Measurements from ENCODE around the gene PARVG.

The PARVG gene

DNA sequence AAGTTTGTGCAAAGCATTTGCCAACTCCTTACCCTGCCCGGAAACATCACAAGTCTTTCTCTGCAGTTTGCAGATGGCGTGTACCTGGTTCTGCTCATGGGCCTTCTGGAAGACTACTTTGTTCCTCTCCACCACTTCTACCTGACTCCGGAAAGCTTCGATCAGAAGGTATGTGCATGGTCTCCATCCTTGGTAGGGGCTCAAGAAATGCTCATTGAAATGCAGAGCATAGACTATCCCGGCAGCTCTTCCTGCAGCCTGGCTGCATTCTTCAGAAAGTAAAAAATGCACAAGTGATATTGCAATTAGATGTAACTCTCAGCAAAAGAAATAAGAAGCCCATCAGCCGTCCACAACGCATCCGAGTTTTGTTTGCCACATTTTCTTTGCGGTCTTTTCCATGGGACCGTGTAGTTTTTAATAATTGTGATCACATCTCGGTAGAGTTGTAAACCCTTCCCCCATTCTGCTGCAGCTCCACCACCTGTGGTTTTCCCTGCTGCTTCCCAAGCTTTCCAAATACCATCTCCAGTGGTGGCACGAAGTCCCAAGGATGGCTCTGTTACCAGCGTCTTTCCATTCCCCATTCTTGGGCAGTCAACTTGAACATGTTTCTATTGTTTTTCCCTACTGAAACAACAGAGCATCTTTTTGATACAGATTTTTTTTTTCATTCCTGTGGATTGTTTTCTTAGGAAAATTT, 22.7 kb upstream of the PARVG start:
- no peak for DNase-seq

GRCh38 chr22:44158816-44159215, 21.9 kb upstream of the PARVG start:
- DNase-seq = no peak

- DNase-seq = no peak
These were observed 21.5 kb upstream of the PARVG start for GRCh38 chr22:44159221-44159620.

DNA sequence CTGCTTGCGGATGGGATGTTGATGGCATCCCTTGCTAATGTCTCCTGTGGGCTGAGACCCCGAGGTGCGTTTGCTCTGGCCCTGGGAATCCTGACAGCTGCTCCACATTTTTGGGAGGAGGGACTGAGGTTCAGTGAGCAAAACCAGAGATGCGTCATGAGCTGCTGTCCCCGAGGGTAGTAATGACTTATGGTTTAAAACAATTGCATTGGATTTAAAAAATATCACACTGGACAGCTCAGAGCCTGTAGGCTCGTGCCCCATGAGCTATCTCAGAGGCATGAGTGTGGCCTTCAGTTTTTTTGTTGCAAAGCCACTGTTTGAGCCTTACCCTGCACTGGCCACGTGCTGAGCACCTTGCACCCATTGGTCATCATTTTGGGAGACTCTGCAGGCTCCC, 20.9 kb upstream of the PARVG start:
- DNase-seq = no peak

- no peak for DNase-seq
These were observed 20.3 kb upstream of the PARVG start for GRCh38 chr22:44160421-44160820.

- DNase-seq = no peak
These were observed 19.1 kb upstream of the PARVG start for GRCh38 chr22:44161673-44162072.

DNA sequence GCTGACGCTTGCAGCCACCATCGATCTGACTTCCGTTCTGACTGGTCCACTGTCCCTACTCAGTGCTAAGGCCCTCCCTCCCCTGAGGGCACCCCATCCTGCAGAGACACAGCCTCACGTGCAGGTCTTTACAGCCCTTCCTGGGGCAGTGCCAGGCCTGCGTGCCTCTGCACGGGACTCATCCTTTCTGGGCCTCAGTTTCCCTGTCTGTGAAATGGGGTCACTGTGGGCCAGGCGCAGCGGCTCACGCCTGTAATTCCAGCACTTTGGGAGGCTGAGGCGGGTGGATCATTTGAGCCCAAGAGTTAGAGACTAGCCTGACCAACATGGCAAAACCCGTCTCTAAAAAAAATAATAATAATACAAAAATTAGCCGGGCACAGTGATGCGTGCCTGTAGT, 17.8 kb upstream of the PARVG start:
- no peak for DNase-seq

- no peak for DNase-seq
These were observed 17.2 kb upstream of the PARVG start for GRCh38 chr22:44163536-44163935.

- no peak for DNase-seq
These were observed 16.7 kb upstream of the PARVG start for GRCh38 chr22:44164031-44164430.

GRCh38 chr22:44165286-44165874, 15.3 kb upstream of the PARVG start:
- DNase-seq = no peak

DNA sequence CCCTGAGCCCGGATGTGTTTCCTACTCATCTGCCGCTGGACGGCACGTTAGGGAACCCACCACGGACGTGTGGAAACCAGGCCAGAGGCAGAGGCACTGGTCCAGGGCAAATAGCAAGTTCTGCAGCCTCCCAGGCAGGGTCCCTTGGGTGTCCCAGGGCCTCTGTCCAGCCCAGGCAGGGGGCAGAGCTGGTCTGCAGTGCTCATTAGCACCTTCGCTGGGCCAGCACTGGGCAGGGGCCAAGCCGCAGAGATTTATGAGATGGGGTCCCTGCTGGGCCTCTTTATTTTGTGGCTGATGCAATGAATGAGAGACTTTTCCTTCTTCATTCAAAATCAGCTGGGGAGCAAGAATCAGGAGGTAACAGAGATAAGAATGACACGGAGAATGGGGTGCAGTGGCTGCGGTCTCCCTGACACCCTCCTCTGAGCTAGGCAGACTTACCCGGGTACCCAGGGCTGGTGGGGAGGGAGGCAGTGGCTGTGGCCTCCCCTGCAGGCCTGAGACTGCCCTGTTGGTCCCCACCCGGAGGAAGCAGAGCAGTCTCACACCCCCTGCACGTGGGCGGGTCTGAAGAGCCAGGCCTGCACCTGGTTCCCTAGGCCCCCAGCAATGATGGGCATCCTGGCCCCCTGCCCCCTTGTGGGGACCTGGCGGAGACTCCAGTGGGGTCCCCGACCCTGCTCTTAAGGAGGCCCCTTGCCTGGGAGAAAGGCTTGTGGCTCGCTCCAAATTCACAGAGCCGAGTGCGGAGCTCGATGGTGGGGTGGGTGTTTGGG, 14.0 kb upstream of the PARVG start:
- DNase-seq = peak; percentile 43

- DNase-seq = no peak
These were observed 13.2 kb upstream of the PARVG start for GRCh38 chr22:44167501-44167900.

DNA sequence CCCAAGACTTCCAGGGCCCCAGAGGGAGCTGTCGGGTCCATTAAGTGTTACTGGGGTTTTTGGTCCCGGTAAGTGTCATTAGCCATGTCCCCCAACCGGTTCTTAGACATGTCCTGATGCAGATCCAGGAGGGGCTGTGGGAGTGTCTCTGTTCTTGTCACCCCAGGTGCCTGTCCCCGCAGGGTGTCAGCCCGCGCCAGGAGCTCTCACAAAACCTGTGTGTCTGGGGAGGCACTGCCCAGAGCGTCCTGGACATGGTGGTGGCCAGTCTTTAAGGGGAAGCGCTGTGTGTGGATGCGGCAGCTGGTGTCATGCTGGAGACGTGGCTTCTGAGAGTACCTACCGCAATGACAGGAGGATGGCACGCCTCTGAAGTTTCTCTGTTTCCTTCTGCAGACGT, 12.5 kb upstream of the PARVG start:
- no peak for DNase-seq

GRCh38 chr22:44170470-44170869, 10.3 kb upstream of the PARVG start:
- DNase-seq = no peak

DNA sequence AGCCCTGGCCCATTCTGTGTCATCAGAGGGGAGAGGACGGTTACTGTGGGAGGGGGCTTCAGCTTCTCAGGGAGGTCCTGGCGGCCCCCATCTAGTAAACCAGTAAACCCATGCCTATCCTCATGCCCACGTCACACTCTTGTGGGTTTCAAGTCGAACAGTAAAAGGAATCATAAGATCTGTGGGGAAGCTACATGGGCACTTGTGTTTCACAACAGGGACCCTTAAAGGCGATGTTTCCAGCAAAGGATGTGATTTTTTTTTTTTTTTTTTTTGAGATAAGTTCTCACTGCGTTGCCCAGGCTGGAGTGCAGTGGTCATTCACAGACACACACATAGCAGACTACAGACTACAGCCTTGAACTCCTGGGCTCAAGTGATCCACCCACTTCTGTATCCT, 9.2 kb upstream of the PARVG start:
- DNase-seq = no peak

- no peak for DNase-seq
These were observed 8.2 kb upstream of the PARVG start for GRCh38 chr22:44172370-44173108.

DNA sequence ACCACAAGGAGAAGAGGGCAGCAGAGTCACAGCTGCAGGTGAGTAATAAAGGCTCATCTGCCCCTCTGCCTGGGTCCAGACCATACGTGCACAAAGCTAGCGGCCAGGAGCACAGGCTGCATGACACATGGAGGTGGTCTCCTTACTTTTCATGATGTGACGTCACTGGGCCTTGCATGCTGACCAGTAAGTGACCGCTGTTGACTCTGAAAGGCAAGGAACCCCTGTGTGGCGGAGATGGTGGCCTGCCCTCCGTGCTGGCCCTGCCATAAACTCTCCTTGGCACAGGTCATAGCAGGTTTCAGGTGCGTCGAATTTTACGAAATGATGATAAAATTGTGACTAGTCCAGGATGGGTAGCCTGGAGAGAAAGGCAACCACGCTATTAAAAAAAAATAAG, 7.6 kb upstream of the PARVG start:
- DNase-seq = no peak

DNA sequence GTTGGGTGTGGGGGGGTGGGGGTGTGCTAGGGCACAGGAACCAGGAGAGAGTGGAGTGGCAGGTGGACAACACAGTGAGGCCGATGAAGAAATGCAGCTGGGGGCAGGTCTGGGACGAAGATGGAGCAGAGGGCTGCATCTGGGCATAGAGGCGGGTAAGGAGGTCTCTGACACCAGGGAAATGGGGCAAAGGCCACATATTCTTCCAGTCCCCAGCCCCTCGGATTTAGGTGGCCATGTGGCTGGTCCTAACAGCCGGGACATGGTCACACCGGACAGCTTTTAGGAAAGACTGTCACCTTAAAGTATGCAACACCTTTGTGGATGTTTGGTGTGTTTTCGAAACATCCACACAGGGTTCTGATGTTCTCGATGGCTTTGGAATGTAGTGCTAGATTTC, 5.0 kb upstream of the PARVG start:
- DNase-seq = no peak

GRCh38 chr22:44179196-44179988, 1.3 kb upstream of the PARVG start:
- no peak for DNase-seq

GRCh38 chr22:44179989-44180705, 578 bp upstream of the PARVG start:
- DNase-seq = no peak

GRCh38 chr22:44181033-44181911, 547 bp downstream of the PARVG start:
- no peak for DNase-seq

Measured in right hindlimb (tissue), 1 donor.